NCI-H1048 (cell line): ENCODE data around the gene NKX6-1.

Experiments
- DNase-seq: peaks from one replicate; lab custom pipeline; 2025; lab: John Stamatoyannopoulos, UW

The NKX6-1 gene

GRCh38 chr4:84477738-84478137 lies 21.4 kb downstream of the NKX6-1 start:
- DNase-seq, result no peak

- DNase-seq, result no peak
Observed at GRCh38 chr4:84474107-84474506, 25.0 kb downstream of the NKX6-1 start.

DNA sequence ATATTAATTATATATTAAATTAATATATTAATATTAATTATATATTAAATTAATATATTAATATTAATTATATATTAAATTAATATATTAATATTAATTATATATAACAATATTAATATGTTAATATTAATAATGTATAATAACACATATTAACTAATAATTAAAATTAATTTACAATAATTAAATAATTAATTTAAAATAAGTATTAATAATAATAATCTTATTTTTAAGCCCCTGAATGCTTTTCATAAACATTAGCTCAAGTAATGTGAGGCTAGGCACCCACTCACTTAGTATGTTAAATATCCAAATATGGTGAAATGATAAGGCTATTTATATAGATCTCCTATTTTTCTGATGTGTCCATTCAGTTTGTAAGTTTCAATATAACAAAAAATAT lies 26.9 kb downstream of the NKX6-1 start:
- DNase-seq, result no peak

DNA sequence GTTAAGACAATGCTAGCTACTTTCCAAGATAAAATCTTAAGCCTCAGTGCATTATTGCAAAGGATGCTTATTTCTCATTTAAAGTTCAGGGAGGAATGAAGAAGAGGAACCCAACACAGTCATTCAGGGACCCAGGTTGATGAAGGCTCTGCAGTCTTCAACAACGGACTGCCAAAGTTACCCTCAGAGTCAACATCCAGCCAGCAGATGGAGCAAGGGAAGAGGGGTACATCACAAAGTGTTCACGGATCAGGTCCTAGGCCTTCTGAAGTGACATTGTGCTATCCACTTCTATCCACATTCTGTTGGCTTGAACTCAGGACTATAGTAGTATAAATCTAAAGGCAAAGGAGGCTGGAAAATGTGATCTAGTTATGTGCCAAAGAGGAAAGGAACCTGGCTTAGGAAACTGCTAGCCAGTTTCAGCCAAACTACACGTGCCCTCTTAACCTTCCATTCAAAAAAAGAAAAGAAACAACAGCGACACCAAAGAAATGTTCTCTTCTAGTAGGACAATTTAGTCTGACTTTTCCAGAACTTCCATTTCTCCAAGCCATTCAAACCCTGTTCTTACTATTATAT lies 28.8 kb downstream of the NKX6-1 start:
- DNase-seq, result no peak

DNA sequence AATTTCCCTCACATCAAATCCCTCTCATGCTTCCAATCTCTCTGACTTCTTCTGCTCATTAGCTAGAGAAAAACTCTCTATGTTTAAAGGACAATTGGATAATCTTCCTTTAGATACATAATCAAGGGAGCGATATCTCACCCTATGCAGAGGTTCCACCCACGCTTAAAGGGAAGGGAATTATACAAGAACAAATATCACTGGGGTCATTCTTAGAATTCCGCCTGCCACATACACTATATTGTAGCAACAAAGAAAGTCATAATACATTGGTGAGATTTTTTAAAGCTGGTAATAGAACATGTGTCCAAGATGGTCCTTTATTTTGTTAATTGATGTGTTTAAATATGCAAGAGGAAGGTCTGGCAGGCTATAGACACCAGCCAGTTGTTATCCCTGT lies 31.5 kb downstream of the NKX6-1 start:
- DNase-seq, result no peak

GRCh38 chr4:84459783-84460182 lies 39.3 kb downstream of the NKX6-1 start:
- DNase-seq, result no peak

DNA sequence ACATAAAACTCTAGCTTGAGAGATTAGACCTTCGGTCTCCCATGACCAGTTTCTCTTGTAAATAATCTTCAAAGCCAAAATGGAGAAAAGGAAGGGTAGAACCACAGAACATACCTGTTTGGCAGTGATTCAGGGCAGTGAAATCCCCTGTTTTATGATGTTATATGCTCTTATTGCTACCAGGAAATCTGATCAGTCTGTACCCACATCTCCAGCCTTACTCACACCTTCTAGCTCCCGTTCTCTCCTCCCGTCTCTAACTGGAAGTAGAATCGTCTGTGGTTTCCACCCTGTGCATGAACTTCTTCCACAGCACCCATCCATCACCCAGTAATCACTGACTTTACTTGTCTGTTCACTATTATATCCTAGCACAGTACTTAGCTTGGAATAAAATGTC lies 42.9 kb downstream of the NKX6-1 start:
- no peak for DNase-seq

GRCh38 chr4:84455697-84456096 lies 43.4 kb downstream of the NKX6-1 start:
- no peak for DNase-seq

DNA sequence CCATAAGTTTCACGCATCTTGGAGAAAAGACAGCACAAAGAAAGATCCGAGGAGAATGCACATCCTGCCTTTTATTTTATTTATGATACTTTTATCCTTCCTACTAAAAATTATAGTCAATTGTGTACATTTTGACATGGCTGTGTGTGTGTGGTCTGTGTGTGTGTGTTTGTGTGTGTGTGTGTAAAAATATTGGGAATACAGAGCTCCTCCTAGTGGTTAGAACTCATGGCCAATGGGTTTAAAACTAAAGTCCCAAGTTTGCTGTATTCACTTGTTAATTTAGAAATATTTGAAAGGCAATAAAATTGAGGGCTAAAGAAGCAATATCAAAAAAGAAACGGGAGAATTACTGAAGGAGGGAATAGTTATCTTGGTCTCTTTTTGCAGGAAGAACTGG lies 47.5 kb downstream of the NKX6-1 start:
- DNase-seq, result no peak

DNA sequence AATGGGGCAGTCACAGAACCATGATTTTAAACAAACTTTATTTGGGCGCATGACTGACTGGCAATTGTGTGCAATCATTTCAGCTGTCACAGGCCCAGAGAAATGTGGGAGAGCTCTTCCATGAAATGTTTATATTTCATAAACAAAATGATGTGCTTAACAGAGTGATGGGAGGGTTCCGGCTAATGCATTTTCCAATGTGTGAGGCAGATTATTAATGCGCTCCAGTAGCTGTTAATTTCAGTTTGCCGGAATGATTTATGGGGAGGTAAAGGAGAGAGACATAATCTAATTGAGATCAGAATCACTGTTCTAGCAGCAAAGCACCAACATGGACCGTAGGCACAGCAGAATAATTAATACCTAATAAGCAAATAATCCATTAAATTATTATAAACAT lies 55.6 kb downstream of the NKX6-1 start:
- DNase-seq, result no peak

- DNase-seq, result no peak
Observed at GRCh38 chr4:84442778-84443177, 56.3 kb downstream of the NKX6-1 start.
